ENCODE results near the gene ARL2.

Gene ARL2

DNA sequence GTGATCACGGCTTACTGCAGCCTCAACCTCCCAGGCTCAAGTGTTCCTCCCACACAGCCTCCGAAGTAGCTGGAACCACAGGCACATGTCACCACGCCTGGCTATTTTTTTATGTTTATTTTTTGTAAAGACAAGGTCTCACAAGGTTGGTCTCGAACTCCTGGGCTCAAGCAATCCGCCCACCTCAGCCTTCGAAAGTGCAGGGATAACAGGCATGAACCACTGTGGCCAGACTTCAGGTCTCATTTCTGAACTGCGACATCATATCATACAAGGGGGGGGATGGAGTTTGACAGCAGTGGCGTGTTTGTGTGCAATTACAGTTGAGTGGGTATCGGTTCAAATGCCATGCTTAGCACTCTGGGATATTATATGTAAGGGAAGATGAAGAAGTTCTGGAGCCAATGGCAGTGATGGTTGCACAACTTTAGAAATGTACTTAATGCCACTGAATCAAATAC lies 37.5 kb downstream of the ARL2 start:
- DNase-seq: no peak

DNA sequence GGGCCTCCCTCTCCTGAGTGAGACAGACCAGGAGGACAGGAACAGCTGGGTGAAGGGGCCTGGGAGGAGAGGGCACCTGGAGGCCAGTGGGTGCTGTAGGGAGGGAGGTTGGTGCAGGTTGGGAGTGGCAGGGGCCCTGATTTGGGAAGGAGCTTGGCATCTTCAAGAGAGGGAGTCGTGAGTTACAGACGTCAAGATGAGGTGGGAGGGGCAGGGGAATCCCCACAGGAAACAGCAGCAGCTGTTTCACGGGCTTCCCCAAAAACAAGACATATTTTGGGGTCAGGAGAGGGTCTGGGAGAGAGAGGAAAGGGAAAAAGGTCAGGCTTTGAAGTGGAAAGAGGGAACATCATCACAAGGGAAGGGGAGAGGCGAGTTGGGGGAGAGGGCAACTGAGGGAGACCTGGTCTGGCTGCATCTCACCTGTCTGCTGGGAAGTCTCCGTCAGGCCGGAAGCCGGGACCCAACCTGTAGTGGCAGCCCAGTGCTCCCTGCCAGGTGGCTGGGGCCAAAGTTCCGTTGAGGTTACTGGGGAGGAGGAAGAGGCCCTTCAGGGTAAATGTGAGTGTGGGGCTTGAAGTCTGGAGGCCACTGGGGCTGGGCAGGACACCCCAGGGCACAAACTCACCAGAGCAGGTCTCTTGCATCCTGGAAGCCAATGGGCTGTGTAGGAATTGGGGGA lies 40.0 kb downstream of the ARL2 start:
- DNase-seq: no peak

DNA sequence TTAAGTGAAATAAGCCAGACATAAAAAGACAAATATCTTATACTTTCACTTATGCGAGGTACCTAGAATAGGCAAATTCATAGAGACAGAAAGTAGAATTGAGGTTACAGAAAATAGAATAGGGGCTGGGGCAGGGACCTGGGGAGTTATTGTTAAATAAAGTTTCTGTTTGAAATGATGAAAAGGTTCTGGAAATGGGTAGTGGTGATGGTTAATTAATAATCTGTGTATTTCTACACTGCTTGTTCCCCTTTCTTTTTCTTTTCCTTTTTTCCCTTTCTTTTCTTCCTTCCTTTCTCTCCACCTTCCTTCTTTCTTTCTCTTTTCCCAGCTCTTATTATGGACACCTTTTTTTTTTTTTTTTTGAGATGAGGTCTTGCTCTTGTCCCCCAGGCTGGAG lies 41.6 kb downstream of the ARL2 start:
- DNase-seq: no peak

DNA sequence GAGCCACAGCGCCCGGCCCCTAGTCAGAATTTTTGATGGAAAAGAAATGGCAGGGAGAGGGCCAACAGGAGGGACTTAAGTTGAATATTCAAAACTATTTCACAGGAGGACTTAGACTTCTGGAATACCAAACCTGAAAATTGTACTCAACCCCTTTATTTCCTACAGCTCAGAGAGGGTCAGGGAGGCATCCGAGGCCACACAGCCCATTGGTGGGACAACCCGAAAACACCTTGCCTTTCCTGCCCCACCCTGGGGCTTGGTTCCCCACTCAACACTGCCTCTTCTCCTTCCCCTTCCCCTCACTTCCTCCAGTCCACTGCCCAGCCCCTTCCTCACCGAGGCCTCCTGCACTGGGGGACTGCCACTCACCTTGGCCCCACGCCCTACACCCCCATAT lies 43.0 kb downstream of the ARL2 start:
- DNase-seq: no peak

DNA sequence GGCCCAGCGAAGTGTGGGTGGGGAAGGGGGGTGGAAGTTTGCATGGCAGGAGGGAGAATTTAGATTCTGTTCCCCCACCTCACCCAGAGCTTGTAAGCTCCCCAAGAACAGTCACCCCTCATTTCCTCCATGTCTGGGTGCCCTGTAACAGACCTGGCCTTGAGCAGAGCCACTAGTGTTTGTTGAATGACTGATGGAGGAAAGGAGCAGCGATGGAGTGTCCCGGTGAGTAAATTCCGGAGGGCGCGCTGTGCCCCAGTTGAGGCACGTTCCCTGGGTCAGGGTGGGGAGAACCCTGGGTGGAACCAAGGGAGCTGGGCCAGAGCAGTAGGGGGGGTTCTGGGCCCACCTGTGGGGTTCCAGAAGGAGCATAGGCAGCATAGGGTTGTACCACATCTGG lies 43.6 kb downstream of the ARL2 start:
- DNase-seq: no peak

DNA sequence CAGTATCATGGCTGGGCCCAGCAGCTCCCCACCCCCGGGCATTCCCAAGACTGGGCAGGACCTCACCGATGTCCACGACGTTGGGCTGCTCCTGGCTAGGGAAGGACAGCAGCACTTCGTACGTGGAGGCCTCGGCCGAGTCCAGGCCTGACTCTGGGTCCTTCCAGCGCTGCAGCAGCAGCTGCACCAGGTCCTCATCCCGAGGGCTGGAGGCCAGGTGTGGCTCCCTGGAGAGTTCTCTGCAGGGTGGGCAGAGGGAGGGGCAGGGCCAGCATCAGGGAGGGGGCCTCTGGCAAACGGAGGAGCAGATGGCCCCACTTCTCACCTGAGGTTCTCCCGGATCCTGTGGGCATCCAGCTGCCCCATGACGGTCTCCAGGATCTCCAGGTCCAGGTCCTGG lies 44.1 kb downstream of the ARL2 start:
- no peak for DNase-seq

DNA sequence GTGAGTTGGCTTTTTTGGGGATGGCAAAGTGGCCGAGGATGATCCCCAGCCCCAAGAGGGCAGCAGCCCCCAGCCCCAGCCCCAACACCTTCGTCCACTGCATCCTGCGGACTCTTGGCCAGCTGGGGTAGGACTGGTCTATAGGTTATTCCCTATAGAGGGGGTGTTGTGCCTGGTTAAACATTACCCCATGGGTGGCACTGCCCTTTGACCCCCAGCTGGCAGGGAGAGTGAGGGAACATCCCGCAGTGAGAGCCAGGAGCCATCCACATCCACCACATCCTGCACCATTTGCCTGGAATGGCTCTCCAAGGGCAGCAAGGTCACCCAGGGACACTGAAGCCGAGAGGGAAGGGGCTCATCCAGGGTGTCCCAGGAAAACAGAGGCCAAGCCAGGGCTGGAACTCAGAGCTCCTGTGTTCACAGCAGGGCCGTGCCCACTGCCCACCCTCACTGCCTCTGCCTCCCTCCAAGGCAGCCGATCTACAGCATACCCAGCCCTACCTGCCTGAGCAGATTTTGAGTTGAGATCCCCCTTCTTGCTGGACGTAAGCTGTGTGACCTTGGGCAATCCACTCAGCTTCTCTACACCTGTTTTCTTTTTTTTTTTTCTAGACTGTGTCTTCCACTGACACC lies 44.6 kb downstream of the ARL2 start, which contains the start of gene NAALADL1:
Gene NAALADL1, minus strand, starts transcription at position 135 of the 636 bp plus-strand sequence. Its CDS starts 32 bp downstream, at position 103.
- no peak for DNase-seq

DNA sequence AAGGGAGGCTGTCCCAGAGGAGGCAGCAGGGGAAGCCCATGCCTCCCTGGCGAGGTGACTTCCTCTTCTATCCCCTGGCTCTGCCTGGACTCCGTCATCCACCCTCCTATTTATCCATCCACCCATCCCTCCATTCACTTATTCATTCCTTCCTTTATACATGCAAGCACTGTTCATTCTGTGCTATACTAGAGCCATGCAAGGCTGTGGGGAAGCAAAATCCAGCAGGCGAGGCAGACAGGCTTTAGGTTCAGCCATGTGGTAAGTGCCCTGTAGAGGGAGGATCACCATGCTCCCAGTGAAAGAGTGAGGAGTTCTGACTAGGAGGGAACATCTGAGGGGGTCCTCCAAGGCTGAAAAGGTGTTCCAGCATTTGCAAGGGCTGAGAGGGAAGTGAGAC lies 45.6 kb downstream of the ARL2 start:
- DNase-seq: no peak

DNA sequence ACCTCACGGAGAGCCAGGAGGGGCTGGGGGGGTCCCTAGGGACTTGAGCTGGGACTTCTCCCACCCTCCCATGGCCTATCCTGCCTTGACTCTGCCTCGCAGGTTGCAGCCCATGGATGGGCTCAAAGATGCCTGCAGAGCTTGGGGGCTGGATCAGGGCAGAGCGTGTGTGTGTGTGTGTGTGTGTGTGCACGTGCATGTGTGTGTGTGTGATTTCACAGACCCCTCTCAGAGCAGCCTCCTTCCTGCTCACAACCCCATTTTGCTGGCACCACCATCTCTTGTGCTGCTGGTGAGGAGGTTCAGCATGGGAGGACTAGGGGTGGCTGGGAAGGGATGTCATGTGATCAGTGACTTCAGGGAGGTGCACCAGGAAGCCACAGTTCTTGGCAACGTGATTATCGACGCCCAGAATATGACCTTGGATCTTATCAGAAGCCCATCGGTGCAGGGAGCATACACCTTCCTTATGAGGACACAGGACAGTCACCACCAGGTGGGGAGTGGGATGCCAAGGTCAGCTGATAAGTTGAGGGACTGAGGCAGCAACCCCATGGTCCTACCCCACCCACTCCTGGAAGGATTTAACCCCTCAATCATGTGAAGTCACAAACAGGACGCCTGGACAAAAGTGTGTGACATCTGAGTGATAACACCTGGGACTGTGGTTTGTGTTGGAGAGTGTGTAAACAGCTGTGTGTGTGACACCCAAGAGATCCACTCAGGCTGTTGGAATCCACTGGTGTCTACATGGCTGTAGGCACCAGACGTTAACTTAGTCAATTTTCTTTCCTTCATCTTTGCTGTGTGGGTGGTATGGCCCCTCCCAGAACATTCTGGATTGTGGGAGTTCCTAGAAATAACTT lies 46.2 kb downstream of the ARL2 start:
- DNase-seq: no peak

DNA sequence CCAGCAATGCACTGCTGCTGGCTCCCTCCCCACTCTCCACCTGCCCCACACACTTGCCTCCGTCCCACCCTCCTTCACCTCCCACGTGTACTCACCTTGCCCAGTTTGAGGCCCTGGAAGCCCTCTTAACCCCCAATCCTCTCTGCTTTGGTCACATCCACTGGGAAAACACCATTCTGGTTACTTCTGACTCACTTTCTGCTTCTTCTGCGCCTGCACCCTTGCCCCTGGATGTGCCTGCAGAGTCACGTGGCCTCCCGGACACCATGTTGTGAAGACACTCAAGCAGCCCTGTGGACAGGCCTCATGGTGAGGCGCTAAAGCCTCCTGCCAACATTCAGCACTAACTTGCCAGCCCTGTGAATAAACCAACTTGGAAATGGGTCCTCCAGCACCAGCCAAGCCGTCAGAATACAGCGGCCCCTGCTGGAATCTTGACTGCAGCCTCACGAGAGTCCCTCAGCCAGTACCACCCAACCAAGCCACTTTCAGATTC lies 47.0 kb downstream of the ARL2 start:
- no peak for DNase-seq

DNA sequence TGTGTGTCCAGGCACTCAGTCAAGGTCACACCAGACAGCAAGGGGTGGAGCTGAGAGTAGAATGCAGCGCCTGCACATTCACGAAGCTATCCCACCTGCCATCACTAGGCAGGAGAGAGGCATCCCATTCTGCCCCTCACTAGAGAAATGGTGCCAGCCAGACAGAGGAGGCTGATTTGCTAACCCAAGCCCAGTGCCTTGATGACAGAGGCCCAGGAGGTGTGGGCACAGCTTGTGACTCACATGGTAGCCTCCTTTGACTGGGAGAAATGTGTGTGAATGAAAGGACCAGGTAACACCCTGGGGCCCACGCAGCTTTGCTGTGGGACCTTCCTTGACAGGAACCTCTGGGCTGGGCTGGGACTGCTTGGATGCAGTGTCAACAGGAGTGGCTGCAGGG lies 49.6 kb downstream of the ARL2 start:
- DNase-seq: no peak

DNA sequence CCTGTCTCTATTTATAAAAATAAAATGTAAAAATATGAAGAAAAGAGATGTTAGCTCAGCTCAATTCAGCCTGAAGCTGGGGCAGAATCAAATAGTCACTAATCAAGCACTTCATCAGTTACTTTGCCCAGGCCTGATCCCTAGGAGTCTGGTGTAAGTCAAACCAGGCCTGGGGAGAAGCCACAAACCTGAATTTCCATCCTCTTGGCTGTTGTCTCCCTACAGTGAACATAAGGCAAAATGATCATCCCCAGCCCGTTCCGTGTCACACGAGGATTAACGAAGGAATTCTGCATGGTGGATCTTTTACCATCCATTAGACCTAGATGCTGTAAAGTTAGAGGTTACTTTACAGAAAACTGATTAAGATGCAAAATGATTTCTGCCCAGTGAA lies 50.9 kb downstream of the ARL2 start:
- DNase-seq: no peak

DNA sequence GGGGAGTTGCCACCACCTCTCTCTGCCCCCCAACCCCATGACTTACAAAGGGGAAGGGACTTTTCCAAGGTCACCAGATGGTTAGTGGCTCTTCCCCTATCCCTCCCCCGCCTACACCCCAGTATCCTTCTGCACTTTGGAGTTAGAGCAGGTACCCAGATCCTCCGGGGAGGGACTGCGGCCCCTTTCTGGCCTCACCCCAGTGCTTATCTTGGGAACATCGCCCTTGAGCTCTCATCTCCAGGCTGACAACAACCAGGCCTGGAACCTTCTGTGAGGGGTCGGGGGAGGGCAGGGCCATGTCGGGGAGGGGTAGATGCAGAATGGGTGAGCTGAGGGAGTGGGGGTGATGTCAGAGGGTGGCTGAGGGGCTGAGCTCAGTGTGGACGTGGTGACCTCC lies 51.9 kb downstream of the ARL2 start:
- DNase-seq: no peak

DNA sequence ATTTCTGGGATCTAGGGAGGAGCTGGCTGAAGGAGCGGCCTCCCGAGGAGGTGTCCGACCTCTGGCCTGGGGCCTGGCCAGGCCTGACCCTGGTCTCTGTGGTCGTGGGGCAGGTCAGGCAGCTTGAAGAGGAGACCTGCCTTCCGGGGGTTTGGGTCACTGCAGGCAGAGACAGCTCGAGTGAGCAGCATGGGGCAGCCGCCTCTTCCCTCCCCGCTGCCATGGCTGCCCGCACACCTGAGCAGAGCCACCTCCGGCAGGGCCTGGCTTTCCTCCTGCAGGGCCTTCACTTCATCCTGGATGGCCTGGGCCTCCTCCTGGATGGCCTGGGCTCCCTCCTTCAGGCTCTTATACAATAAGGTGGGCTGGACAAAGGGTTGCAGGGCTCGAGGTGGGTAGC lies 52.4 kb downstream of the ARL2 start:
- no peak for DNase-seq

DNA sequence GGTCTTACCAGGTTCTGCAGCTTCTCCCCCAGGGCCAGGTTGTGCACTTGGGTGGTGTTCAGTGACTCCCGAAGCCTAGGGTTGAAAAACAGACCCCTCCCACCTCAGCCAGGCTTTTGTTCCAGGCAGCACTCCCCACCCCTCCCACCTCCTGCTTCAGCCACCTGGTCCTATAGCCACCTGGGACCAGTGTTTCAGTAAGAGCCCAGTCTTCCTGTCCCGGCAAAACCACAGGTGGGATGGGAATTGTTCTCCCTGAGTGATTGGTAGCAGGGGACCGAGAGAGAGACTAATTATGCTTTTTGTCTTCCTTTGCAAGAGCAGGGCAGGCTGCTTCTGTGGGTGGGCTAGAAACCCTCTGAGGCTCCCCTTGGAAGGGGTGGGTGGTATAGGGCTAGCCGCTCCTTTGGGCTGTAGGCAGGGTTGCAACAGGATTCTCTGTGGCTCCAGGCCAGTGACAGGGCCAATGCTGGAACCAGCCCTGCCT lies 52.9 kb downstream of the ARL2 start:
- no peak for DNase-seq

DNA sequence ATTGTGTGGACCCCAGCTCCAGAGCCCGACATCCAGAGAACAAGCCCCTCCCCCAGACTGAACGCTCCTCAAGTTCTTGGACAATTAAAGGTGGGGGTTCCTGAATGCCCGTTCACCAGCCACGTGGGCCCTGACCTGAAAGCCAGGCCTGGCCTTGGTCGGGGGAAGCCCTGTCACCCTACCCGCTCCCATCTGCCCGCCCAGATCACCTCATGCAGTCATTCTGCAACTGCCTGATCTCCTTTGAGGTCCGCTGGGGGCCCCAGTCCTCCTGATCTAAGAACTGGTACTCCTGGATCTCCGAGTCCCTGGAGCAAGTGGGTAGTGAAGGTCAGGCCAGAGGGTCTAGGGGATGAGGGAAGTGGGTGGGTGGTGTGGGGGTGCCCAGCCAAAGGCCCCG lies 53.5 kb downstream of the ARL2 start:
- DNase-seq: no peak

DNA sequence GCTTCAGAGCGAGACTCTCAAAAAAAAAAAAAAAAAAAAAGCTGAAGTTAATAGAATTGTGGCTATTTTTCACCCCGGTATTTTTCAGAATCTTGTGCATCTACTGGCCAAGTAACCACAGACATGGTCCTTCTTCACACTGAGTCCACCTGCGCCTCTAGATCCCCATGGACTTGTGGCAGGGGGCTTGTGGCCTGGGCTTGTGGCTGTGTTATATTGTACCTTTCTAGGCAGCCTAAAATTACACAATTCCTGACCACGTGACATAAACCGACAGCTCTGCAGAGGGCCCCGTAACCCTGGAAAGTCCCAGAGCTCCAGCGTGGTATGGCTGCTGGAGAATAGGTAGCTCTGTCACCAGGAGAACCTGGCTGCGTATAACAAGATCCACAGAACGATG lies 55.3 kb downstream of the ARL2 start:
- no peak for DNase-seq

All from NCI-H1092 (cell line).